ENCODE results near the gene PTGFRN.

PTGFRN gene

DNA sequence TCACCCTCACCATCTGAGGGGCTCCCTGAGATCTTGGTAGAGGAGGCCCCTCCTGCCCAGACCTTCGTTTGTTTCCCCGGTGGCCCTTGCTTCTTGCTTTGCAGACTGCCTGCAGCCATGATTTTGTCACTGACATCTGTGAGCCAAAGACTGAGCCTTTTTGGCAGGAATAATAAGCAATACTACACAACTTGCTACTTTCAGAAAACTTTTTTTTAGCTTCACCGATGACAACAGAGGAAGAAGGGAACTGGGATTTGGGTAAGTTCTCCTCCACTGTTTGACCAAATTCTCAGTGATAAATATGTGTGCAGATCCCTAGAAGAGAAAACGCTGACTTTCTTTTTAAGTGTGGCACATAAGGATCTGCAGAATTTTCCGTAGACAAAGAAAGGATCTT lies 80.1 kb downstream of the PTGFRN start:
- Histone ChIP-seq H3K27me3 (no peaks in the 10 kb centered on the region), H3K36me3 (no peaks in the 10 kb centered on the region), H3K4me3 (ENCODE audit: low read depth, low read length) (no peak overlapping the region), H3K9me3 (no peaks in the 10 kb centered on the region), H3K4me1 (no peaks in the 10 kb centered on the region)
- DNase-seq: no peak
- TF ChIP-seq CTCF (IDR thresholded peaks at IDR 0.05; ENCODE audit: low read depth, low read length): no peak

GRCh38 chr1:116990612-116991151 lies 81.0 kb downstream of the PTGFRN start:
- Histone ChIP-seq H3K36me3 (no peaks in the 10 kb centered on the region), H3K4me1 (no peaks in the 10 kb centered on the region), H3K4me3 (ENCODE audit: low read depth, low read length) (no peak overlapping the region), H3K9me3 (no peaks in the 10 kb centered on the region), H3K27me3 (no peaks in the 10 kb centered on the region)
- TF ChIP-seq CTCF (IDR thresholded peaks at IDR 0.05; ENCODE audit: low read depth, low read length): no peak
- DNase-seq: no peak

- no peaks in the 10 kb centered on the region for H3K27me3 ChIP-seq
- H3K4me3 ChIP-seq (ENCODE audit: low read depth, low read length): no peak overlapping the region
- DNase-seq: no peak
- H3K36me3 ChIP-seq: no peaks in the 10 kb centered on the region
- H3K9me3 ChIP-seq: no peaks in the 10 kb centered on the region
- no peaks in the 10 kb centered on the region for H3K4me1 ChIP-seq
- no peak for TF ChIP-seq CTCF (IDR thresholded peaks at IDR 0.05; ENCODE audit: low read depth, low read length)
These were observed 81.6 kb downstream of the PTGFRN start for GRCh38 chr1:116991171-116991845.

- Histone ChIP-seq H3K9me3 (no peaks in the 10 kb centered on the region), H3K4me3 (ENCODE audit: low read depth, low read length) (no peak overlapping the region), H3K36me3 (no peaks in the 10 kb centered on the region), H3K4me1 (no peaks in the 10 kb centered on the region), H3K27me3 (no peaks in the 10 kb centered on the region)
- TF ChIP-seq CTCF (IDR thresholded peaks at IDR 0.05; ENCODE audit: low read depth, low read length): no peak
- no peak for DNase-seq
These were observed 82.2 kb downstream of the PTGFRN start for GRCh38 chr1:116991918-116992317.

DNA sequence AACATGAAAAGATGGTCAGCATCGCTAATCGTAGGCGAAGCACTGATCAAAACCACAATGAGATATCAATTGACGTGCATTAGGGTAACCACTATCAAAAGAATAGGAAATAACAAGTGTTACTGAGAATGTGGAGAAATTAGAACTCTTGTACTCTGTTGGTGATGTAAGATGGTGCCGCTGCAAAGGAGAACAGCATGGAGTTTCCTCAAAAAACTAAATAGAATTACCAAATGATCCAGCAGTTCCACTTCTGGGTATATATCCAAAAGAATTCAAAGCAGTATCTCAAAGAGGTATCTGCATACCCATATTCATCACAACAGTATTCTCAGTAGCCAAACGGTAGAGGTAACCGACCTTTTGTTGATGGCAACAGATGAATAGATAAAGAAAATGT lies 83.6 kb downstream of the PTGFRN start:
- Histone ChIP-seq H3K9me3 (no peaks in the 10 kb centered on the region), H3K36me3 (no peaks in the 10 kb centered on the region), H3K27me3 (no peaks in the 10 kb centered on the region), H3K4me3 (ENCODE audit: low read depth, low read length) (no peak overlapping the region), H3K4me1 (no peaks in the 10 kb centered on the region)
- no peak for TF ChIP-seq CTCF (IDR thresholded peaks at IDR 0.05; ENCODE audit: low read depth, low read length)
- no peak for DNase-seq

DNA sequence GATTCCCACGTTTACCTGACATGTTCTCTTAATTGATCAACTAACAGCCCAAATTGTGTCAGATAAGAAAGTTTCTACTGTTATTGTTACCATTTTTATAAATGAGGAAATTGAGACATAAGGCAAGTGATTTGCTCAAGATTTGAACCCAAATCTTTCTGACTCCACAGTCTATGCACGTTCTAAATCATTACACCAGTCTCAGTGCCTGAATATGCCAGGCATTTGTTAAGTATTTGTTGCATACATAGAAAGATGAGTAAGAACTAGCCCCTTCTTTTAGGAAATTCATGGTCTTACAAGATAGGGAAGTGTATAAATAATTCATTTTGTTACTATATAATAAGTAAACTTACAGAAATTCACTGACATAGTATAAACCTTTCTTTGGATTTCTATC lies 84.7 kb downstream of the PTGFRN start:
- TF ChIP-seq CTCF (IDR thresholded peaks at IDR 0.05; ENCODE audit: low read depth, low read length): no peak
- H3K4me3 ChIP-seq (ENCODE audit: low read depth, low read length): no peak overlapping the region
- no peaks in the 10 kb centered on the region for H3K36me3 ChIP-seq
- no peaks in the 10 kb centered on the region for H3K9me3 ChIP-seq
- H3K27me3 ChIP-seq: no peaks in the 10 kb centered on the region
- H3K4me1 ChIP-seq: no peaks in the 10 kb centered on the region
- DNase-seq: no peak

Measured in BE2C (cell line).